HepG2 (cell line): ENCODE data around the gene NRL. TPM values are rescaled to one million over a fixed set of nuclear protein-coding genes. Genes with fewer than 3 reads are reported as not detected.
A peak's percentile ranks its signal among the peaks of the same experiment; 100 is the strongest.

Experiments used
- ASH2L ChIP-seq: fragments of 300-600, 200-600 bp; sonication (generic); IDR thresholded peaks from 2 replicates; pipeline ENCODE4 v1.7.0; 2017; ENCODE audit warnings: low read depth, mild to moderate bottlenecking, moderate library complexity, mixed read lengths, low read length; ENCODE audit not compliant: insufficient read length
- CBFB ChIP-seq: sonication (generic); formaldehyde crosslinking; IDR thresholded peaks from 2 replicates; pipeline ENCODE4 v1.4.0; 2020; ENCODE audit warnings: missing genetic modification reagents
- ELF1 ChIP-seq: sonication (generic); formaldehyde crosslinking; IDR thresholded peaks from 2 replicates; pipeline ENCODE4 v1.4.0; 2020; ENCODE audit warnings: missing genetic modification reagents
- ESRRA ChIP-seq: sonication (generic); formaldehyde crosslinking; IDR thresholded peaks from 2 replicates; pipeline ENCODE4 v1.5.1; 2020; ENCODE audit warnings: mild to moderate bottlenecking, low read depth, missing genetic modification reagents
- MED8 ChIP-seq: sonication (generic); formaldehyde crosslinking; IDR thresholded peaks from 2 replicates; pipeline ENCODE4 v1.8.1; 2023; ENCODE audit warnings: mild to moderate bottlenecking, missing genetic modification reagents; ENCODE audit not compliant: insufficient replicate concordance
- MZF1 ChIP-seq: sonication (generic); formaldehyde crosslinking; IDR thresholded peaks from 2 replicates; pipeline ENCODE4 v1.8.1; 2023; ENCODE audit warnings: mild to moderate bottlenecking, missing genetic modification reagents, borderline replicate concordance
- NFKBIZ ChIP-seq: IDR thresholded peaks from 2 replicates; pipeline ENCODE4 v1.6.1; 2018; ENCODE audit warnings: missing genetic modification reagents, missing compliant biosample characterization
- SAP130 ChIP-seq: IDR thresholded peaks from 2 replicates; pipeline ENCODE4 v1.6.1; 2016; ENCODE audit warnings: low read depth
- SMC3 ChIP-seq: IDR thresholded peaks from 2 replicates; pipeline ENCODE4 v1.6.1; 2011; ENCODE audit warnings: low read length, improper control_type of control experiment
- SOX5 ChIP-seq: IDR thresholded peaks from 2 replicates; pipeline ENCODE4 v1.6.1; 2016; ENCODE audit warnings: borderline replicate concordance
- ZBTB42 ChIP-seq: sonication (generic); formaldehyde crosslinking; IDR thresholded peaks from 2 replicates; pipeline ENCODE4 v1.5.0; 2020; ENCODE audit warnings: mild to moderate bottlenecking, missing genetic modification reagents
- ZBTB46 ChIP-seq: sonication (generic); formaldehyde crosslinking; IDR thresholded peaks from 2 replicates; pipeline ENCODE4 v1.4.0; 2020; ENCODE audit warnings: mild to moderate bottlenecking, missing genetic modification reagents, borderline replicate concordance
- ZNF224 ChIP-seq: sonication (generic); formaldehyde crosslinking; IDR thresholded peaks from 2 replicates; pipeline ENCODE4 v1.5.0; 2020; ENCODE audit warnings: mild to moderate bottlenecking, missing genetic modification reagents
- ZNF331 ChIP-seq: sonication (generic); formaldehyde crosslinking; IDR thresholded peaks from 2 replicates; pipeline ENCODE4 v1.4.0; 2020; ENCODE audit warnings: missing genetic modification reagents
- ZNF350 ChIP-seq: sonication (generic); formaldehyde crosslinking; IDR thresholded peaks from 2 replicates; pipeline ENCODE4 v1.4.0; 2020; ENCODE audit warnings: mild to moderate bottlenecking, low read depth, missing genetic modification reagents, borderline replicate concordance
- ZNF501 ChIP-seq: sonication (generic); formaldehyde crosslinking; IDR thresholded peaks from 2 replicates; pipeline ENCODE4 v1.5.1; 2020; ENCODE audit warnings: mild to moderate bottlenecking, moderate library complexity, missing genetic modification reagents
- ZNF547 ChIP-seq: sonication (generic); formaldehyde crosslinking; IDR thresholded peaks from 2 replicates; pipeline ENCODE4 v1.5.1; 2020; ENCODE audit warnings: mild to moderate bottlenecking, missing genetic modification reagents
- ZNF558 ChIP-seq: sonication (generic); formaldehyde crosslinking; IDR thresholded peaks from 2 replicates; pipeline ENCODE4 v1.9.0; 2022; ENCODE audit warnings: mild to moderate bottlenecking, missing genetic modification reagents, borderline replicate concordance
- ZNF703 ChIP-seq: sonication (generic); formaldehyde crosslinking; IDR thresholded peaks from 2 replicates; pipeline ENCODE4 v1.5.1; 2020; ENCODE audit warnings: missing genetic modification reagents, mild to moderate bottlenecking, moderate library complexity, borderline replicate concordance
- ZNF780A ChIP-seq: sonication (generic); formaldehyde crosslinking; IDR thresholded peaks from 2 replicates; pipeline ENCODE4 v1.8.0; 2022; ENCODE audit warnings: mild to moderate bottlenecking, missing genetic modification reagents, moderate library complexity
- ZNF878 ChIP-seq: sonication (generic); formaldehyde crosslinking; IDR thresholded peaks from 2 replicates; pipeline ENCODE4 v1.8.1; 2023; ENCODE audit warnings: mild to moderate bottlenecking, missing genetic modification reagents, moderate library complexity
- polyA plus RNA-seq, 8 experiments: library from polyadenylated mRNA; depleted of rRNA in 3 of 8; stranded (reverse) in 7 of 8; unstranded in 1 of 8; fragments of >200 nt; fragmentation: Illumina TruSeq in 4 of 8; extraction: Trizol in 4 of 8; gene quantifications; 2 replicates each; pipeline versions ENCODE4 v1.2.1 to v1.2.3, GENCODE V29; 2011 to 2016; ENCODE audit warnings: low read depth in 4 of 8, missing spikeins in 1 of 8, mixed read lengths in 1 of 8; ENCODE audit not compliant: insufficient read depth in 1 of 8
- total RNA-seq, 5 experiments: library from RNA; depleted of rRNA; stranded (reverse); fragments of >200 nt; fragmentation: Illumina TruSeq; extraction: Trizol; gene quantifications; 2 replicates each; pipeline ENCODE4 v1.2.3, GENCODE V29; 2016; ENCODE audit warnings: low read depth in 1 of 5
- TF ChIP-seq, protein P1 (sequence below): sonication (generic); formaldehyde crosslinking; IDR thresholded peaks from 2 replicates; pipeline ENCODE4 v1.4.0; 2020; ENCODE audit warnings: missing genetic modification reagents
- TF ChIP-seq, protein P2 (sequence below): sonication (generic); formaldehyde crosslinking; IDR thresholded peaks from 2 replicates; pipeline ENCODE4 v1.4.0; 2020; ENCODE audit warnings: missing genetic modification reagents
- TF ChIP-seq, protein P3 (sequence below): sonication (generic); formaldehyde crosslinking; IDR thresholded peaks from 2 replicates; pipeline ENCODE4 v1.5.0; 2020; ENCODE audit warnings: missing genetic modification reagents

NRL gene
- total and polyA plus RNA-seq, 2 of the 13 experiments (the other 11 are each of a cell fraction or from before 2014, with no cell fraction given): 2.5 to 4.7 TPM

GRCh38 chr14:24093901-24094840 lies 20.6 kb downstream of the NRL start, which contains the start of gene PCK2 (continued):
- TF ChIP-seq ZNF703 (no peak), ASH2L (peak; percentile 77), ZNF331 (CRISPR knock-in tag) (peak; percentile 83), MED8 (peak; percentile 91), ELF1 (no peak; the same call in none of the 2 replicates), ZNF558 (CRISPR knock-in tag) (no peak), ZNF224 (CRISPR knock-in tag) (no peak), ZNF547 (peak; percentile 86; the same call in 1 of the 2 replicates), ZNF501 (CRISPR knock-in tag) (no peak), ZBTB42 (CRISPR knock-in tag) (peak; percentile 86), CBFB (peak; percentile 96), ZNF780A (no peak), ZNF878 (CRISPR knock-in tag) (no peak), NFKBIZ (CRISPR knock-in tag) (peak; percentile 96), SAP130 (CRISPR knock-in tag) (peak; percentile 96), ZBTB46 (CRISPR knock-in tag) (no peak), ZNF350 (CRISPR knock-in tag) (peak; percentile 98), MZF1 (CRISPR knock-in tag) (peak; percentile 86; the same call in 1 of the 2 replicates), ESRRA (CRISPR knock-in tag) (peak; percentile 57), SOX5 (CRISPR knock-in tag) (peak; percentile 80; the same call in 1 of the 2 replicates), SMC3 (no peak)
- TF ChIP-seq, protein P1, sequence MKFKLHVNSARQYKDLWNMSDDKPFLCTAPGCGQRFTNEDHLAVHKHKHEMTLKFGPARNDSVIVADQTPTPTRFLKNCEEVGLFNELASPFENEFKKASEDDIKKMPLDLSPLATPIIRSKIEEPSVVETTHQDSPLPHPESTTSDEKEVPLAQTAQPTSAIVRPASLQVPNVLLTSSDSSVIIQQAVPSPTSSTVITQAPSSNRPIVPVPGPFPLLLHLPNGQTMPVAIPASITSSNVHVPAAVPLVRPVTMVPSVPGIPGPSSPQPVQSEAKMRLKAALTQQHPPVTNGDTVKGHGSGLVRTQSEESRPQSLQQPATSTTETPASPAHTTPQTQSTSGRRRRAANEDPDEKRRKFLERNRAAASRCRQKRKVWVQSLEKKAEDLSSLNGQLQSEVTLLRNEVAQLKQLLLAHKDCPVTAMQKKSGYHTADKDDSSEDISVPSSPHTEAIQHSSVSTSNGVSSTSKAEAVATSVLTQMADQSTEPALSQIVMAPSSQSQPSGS (CRISPR knock-in tag): peak; percentile 83
- TF ChIP-seq, protein P2, sequence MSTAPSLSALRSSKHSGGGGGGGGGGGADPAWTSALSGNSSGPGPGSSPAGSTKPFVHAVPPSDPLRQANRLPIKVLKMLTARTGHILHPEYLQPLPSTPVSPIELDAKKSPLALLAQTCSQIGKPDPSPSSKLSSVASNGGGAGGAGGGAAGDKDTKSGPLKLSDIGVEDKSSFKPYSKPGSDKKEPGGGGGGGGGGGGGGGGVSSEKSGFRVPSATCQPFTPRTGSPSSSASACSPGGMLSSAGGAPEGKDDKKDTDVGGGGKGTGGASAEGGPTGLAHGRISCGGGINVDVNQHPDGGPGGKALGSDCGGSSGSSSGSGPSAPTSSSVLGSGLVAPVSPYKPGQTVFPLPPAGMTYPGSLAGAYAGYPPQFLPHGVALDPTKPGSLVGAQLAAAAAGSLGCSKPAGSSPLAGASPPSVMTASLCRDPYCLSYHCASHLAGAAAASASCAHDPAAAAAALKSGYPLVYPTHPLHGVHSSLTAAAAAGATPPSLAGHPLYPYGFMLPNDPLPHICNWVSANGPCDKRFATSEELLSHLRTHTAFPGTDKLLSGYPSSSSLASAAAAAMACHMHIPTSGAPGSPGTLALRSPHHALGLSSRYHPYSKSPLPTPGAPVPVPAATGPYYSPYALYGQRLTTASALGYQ (CRISPR knock-in tag): peak; percentile 90
- TF ChIP-seq, protein P3, sequence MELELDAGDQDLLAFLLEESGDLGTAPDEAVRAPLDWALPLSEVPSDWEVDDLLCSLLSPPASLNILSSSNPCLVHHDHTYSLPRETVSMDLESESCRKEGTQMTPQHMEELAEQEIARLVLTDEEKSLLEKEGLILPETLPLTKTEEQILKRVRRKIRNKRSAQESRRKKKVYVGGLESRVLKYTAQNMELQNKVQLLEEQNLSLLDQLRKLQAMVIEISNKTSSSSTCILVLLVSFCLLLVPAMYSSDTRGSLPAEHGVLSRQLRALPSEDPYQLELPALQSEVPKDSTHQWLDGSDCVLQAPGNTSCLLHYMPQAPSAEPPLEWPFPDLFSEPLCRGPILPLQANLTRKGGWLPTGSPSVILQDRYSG (CRISPR knock-in tag): peak; percentile 95; the same call in 1 of the 2 replicates
